Type B pancreatic cell (in vitro differentiated cells): ENCODE results near the gene LRMDA. TPM values are rescaled to one million over a fixed set of nuclear protein-coding genes. Genes with fewer than 3 reads are reported as not detected.

Experiments used
- DNase-seq: peaks from one replicate; pipeline ENCODE4 v3.0.0; 2021; ENCODE audit warnings: mixed read lengths; ENCODE audit not compliant: unreplicated experiment; ENCODE audit errors: extremely low spot score
- H3K27ac Mint-ChIP-seq: 2 replicates; pipeline ENCODE4 v1.8.0; 2021; ENCODE audit warnings: mild to moderate bottlenecking, mixed read lengths
- H3K27me3 Mint-ChIP-seq: 2 replicates; pipeline ENCODE4 v1.8.0; 2021; ENCODE audit warnings: mixed read lengths
- H3K36me3 Mint-ChIP-seq: 2 replicates; pipeline ENCODE4 v1.8.0; 2021; ENCODE audit warnings: mixed read lengths
- H3K4me1 Mint-ChIP-seq: one replicate; pipeline ENCODE4 v1.8.0; 2021; ENCODE audit warnings: mixed read lengths; ENCODE audit not compliant: unreplicated experiment
- H3K4me3 Mint-ChIP-seq: 2 replicates; pipeline ENCODE4 v1.8.0; 2021; ENCODE audit warnings: mild to moderate bottlenecking, mixed read lengths
- H3K9me3 Mint-ChIP-seq: 2 replicates; pipeline ENCODE4 v1.8.0; 2021; ENCODE audit warnings: mixed read lengths
- total RNA-seq: library from RNA; stranded (reverse); gene quantifications from 2 replicates; pipeline ENCODE4 v1.2.1, GENCODE V29; 2021; ENCODE audit warnings: low replicate concordance
- TF ChIP-seq, protein P1 (sequence below): fragments of 200-600 bp; sonication (generic); conservative IDR thresholded peaks from 2 replicates; pipeline ENCODE4 v1.5.0; 2021; ENCODE audit warnings: antibody characterized with exemption, mild to moderate bottlenecking

The LRMDA gene
- total RNA-seq, 1 donor from 2014 or later: 2.0 TPM

DNA sequence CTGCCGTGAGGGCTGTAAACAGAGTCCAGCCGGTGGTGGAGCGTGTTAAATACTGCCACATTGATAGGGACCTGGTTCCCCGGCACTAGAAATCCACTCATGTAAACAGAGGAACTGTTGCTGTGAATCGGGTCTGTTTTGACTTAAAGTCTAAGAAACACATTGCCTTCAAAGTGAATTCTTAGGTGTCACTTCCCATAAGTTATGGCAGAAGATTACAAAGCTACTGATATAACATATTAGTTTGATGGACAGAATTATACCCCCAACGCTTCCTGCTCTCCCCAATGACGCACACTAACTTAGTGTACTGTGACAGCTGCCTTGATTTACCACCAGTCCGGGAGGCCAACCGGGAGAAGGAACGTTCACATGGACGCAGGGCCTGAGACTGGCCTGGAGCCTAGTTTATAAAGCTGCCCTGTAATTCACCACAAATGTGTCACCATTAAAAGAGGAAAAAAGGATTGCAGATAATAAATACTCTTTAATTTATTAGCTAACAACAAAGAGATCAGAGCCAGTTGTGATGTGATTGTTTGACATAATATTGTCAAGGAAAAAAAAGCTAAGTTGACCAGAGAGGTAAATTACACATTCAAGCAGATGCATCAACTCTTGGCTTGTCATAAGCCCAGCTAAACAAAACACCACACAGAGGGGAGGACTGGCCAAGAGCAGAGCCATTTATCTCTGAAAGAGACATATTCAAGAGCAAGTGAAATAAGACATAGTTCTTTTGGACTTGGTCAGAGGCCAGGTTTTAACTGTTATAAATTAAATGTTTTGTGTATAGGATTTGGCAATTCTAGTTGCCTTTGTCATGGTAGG lies 820.6 kb downstream of the LRMDA start:
- no peak for DNase-seq
- TF ChIP-seq, protein P1, sequence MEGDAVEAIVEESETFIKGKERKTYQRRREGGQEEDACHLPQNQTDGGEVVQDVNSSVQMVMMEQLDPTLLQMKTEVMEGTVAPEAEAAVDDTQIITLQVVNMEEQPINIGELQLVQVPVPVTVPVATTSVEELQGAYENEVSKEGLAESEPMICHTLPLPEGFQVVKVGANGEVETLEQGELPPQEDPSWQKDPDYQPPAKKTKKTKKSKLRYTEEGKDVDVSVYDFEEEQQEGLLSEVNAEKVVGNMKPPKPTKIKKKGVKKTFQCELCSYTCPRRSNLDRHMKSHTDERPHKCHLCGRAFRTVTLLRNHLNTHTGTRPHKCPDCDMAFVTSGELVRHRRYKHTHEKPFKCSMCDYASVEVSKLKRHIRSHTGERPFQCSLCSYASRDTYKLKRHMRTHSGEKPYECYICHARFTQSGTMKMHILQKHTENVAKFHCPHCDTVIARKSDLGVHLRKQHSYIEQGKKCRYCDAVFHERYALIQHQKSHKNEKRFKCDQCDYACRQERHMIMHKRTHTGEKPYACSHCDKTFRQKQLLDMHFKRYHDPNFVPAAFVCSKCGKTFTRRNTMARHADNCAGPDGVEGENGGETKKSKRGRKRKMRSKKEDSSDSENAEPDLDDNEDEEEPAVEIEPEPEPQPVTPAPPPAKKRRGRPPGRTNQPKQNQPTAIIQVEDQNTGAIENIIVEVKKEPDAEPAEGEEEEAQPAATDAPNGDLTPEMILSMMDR: no peak
- Mint-ChIP-seq H3K27me3 (peaks cover 21% of the 10 kb centered on the region), H3K27ac (no peak overlapping the region), H3K36me3 (no peaks in the 10 kb centered on the region), H3K4me3 (no peak overlapping the region), H3K9me3 (peaks cover 4% of the 10 kb centered on the region), H3K4me1 (peaks cover 7% of the 10 kb centered on the region)

DNA sequence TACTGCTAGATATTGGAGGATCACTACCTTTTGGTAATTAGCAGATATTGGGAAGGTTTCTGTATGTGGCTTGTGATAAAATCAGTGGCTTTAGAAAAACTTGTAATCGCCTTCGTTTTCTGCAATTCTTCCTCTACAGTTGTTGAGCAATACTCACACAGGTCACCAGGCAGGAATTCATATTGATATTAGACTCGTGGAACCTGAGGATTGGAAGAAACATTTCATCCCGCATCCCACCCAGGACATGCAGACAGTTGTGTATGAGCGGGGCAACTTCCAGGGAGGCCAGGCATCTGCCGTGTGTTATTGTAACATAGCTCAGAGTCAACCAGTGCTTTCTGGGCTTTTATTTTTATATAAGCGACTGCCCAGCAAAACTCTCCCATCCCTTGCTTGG lies 821.3 kb downstream of the LRMDA start:
- Mint-ChIP-seq H3K4me1 (peaks cover 7% of the 10 kb centered on the region), H3K9me3 (peaks cover 4% of the 10 kb centered on the region), H3K27ac (no peak overlapping the region), H3K36me3 (no peaks in the 10 kb centered on the region), H3K27me3 (peaks cover 21% of the 10 kb centered on the region), H3K4me3 (no peak overlapping the region)
- no peak for DNase-seq
- TF ChIP-seq, protein P1: no peak

DNA sequence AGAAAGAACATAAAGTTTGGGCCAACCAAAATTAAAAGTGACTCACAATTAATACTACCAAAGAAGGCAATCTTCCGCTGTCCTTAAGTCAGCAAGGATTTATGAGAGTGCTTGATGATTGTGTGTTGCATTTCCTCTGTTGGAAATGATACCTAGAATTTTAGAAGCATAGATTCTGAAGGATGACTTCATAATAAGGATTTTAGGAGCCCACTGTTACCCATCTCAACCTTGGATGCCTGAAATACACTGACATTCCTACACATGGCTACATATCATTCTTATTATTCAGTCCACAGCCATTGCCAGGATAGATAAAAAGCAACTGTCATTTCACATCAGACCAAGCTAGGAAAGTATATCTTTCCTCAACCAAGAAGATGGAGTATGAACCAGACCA lies 823.8 kb downstream of the LRMDA start:
- Mint-ChIP-seq H3K27ac (no peak overlapping the region), H3K9me3 (peaks cover 22% of the 10 kb centered on the region), H3K27me3 (peaks cover 29% of the 10 kb centered on the region), H3K4me1 (peaks cover 6% of the 10 kb centered on the region), H3K36me3 (peaks cover 9% of the 10 kb centered on the region), H3K4me3 (no peak overlapping the region)
- TF ChIP-seq, protein P1: no peak
- DNase-seq: no peak

DNA sequence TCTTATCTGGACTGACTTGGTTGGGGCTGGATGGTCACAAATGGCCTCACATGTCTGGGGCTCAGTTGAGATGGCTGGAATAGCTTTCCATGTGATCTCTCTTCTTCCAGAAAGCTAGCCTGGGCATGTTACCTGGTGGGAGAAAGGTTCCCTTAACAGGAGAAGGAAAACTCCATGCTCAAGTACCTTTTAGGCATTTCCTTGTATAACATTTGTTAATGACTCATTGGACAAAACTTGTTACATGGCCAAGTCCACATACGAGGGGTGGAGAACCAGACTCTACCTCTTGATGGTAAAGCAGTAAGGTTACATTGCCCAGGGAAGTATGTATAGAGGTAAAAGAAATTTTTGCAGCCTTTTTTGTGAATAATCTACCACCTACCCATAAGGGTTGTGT lies 826.4 kb downstream of the LRMDA start:
- no peak overlapping the region for H3K4me3 Mint-ChIP-seq
- TF ChIP-seq, protein P1: no peak
- no peaks in the 10 kb centered on the region for H3K4me1 Mint-ChIP-seq
- no peak overlapping the region for H3K27ac Mint-ChIP-seq
- H3K36me3 Mint-ChIP-seq: peaks cover 9% of the 10 kb centered on the region
- peaks cover 23% of the 10 kb centered on the region for H3K9me3 Mint-ChIP-seq
- DNase-seq: no peak
- peaks cover 24% of the 10 kb centered on the region for H3K27me3 Mint-ChIP-seq

DNA sequence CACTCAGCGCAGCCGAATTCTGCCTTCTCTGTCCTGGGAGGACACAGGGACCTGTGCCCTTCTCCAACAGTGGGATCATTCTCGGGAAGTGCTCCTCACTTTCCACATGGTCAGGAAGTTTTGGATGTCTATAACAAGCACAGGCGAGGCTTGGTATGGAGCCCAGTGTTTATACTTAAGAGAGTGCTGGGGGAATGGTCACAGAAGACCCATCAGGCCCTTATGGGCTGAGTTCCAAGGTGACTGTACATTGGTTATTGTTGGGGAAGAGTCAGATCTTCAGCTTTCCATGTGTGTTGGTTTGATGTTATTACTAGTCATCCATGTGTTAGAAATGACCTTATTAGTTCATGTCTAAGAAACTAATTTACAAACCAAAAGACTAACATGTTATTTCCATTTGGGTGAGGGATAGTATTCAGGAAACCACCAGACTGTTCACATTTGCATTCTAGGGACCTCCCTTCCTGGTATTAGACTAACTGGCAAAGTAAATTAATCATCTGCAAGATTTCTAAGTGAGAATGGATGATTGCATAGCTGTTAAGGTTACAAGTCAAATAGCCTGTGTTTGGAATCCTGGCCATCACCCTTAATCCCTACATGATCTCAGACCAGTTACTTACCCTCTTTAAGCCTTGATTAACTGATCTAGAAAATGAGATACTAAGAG lies 834.2 kb downstream of the LRMDA start:
- no peak for DNase-seq
- H3K27me3 Mint-ChIP-seq: peaks cover 30% of the 10 kb centered on the region
- no peak overlapping the region for H3K27ac Mint-ChIP-seq
- no peaks in the 10 kb centered on the region for H3K36me3 Mint-ChIP-seq
- TF ChIP-seq, protein P1: no peak
- H3K4me3 Mint-ChIP-seq: no peak overlapping the region
- H3K4me1 Mint-ChIP-seq: peaks cover 26% of the 10 kb centered on the region
- H3K9me3 Mint-ChIP-seq: peaks cover 1% of the 10 kb centered on the region
